HepG2 (cell line): ENCODE results near the gene PLVAP. TPM values are rescaled to one million over a fixed set of nuclear protein-coding genes. Genes with fewer than 3 reads are reported as not detected.

ENCODE experiments used
- CBX2 ChIP-seq, 2 experiments: fragments of 200-600 bp in 1 of 2; sonication (generic); formaldehyde crosslinking in 1 of 2; IDR thresholded peaks; 2 replicates each; pipeline versions ENCODE4 v1.7.0 to v1.8.1; 2018 to 2022; ENCODE audit warnings: low read depth in 2 of 2, low read length in 1 of 2, mild to moderate bottlenecking in 1 of 2, missing genetic modification reagents in 1 of 2
- CBX5 ChIP-seq: sonication (generic); formaldehyde crosslinking; IDR thresholded peaks from 2 replicates; pipeline ENCODE4 v1.4.0; 2020; ENCODE audit warnings: missing genetic modification reagents, borderline replicate concordance
- ELF3 ChIP-seq: IDR thresholded peaks from 2 replicates; pipeline ENCODE4 v1.6.1; 2016; ENCODE audit warnings: missing genetic modification reagents, missing compliant biosample characterization
- FOSL2 ChIP-seq: sonication (generic); formaldehyde crosslinking; IDR thresholded peaks from 2 replicates; pipeline ENCODE4 v1.4.0; 2020; ENCODE audit warnings: missing genetic modification reagents
- ISX ChIP-seq: sonication (generic); formaldehyde crosslinking; conservative IDR thresholded peaks from 2 replicates; pipeline ENCODE4 v1.5.0; 2020; ENCODE audit warnings: missing genetic modification reagents
- NR3C1 ChIP-seq: sonication (generic); formaldehyde crosslinking; IDR thresholded peaks from 2 replicates; pipeline ENCODE4 v1.4.0; 2020; ENCODE audit warnings: missing genetic modification reagents
- TCF7L2 ChIP-seq: IDR thresholded peaks from 2 replicates; pipeline ENCODE4 v1.6.1; 2011; ENCODE audit warnings: mild to moderate bottlenecking, low read depth, low read length, moderate library complexity
- ZBTB3 ChIP-seq: sonication (generic); formaldehyde crosslinking; IDR thresholded peaks from 2 replicates; pipeline ENCODE4 v1.4.0; 2020; ENCODE audit warnings: low read depth, mild to moderate bottlenecking, moderate library complexity, missing genetic modification reagents, borderline replicate concordance
- ZFAT ChIP-seq: sonication (generic); formaldehyde crosslinking; conservative IDR thresholded peaks from 2 replicates; pipeline ENCODE4 v1.8.1; 2023; ENCODE audit warnings: missing genetic modification reagents, inconsistent platforms
- ZFYVE20 ChIP-seq: sonication (generic); formaldehyde crosslinking; IDR thresholded peaks from 2 replicates; pipeline ENCODE4 v1.8.0; 2023; ENCODE audit warnings: low read depth, mild to moderate bottlenecking, moderate library complexity, missing genetic modification reagents, borderline replicate concordance
- ZNF136 ChIP-seq: sonication (generic); formaldehyde crosslinking; IDR thresholded peaks from 2 replicates; pipeline ENCODE4 v1.8.1; 2022; ENCODE audit warnings: low read depth, mild to moderate bottlenecking, moderate library complexity, missing genetic modification reagents
- ZNF547 ChIP-seq: sonication (generic); formaldehyde crosslinking; IDR thresholded peaks from 2 replicates; pipeline ENCODE4 v1.5.1; 2020; ENCODE audit warnings: mild to moderate bottlenecking, missing genetic modification reagents
- ZNF746 ChIP-seq: sonication (generic); formaldehyde crosslinking; IDR thresholded peaks from 2 replicates; pipeline ENCODE4 v1.8.0; 2022; ENCODE audit warnings: mild to moderate bottlenecking, missing genetic modification reagents
- polyA plus RNA-seq, 8 experiments: library from polyadenylated mRNA; depleted of rRNA in 3 of 8; stranded (reverse) in 7 of 8; unstranded in 1 of 8; fragments of >200 nt; fragmentation: Illumina TruSeq in 4 of 8; extraction: Trizol in 4 of 8; gene quantifications; 2 replicates each; pipeline versions ENCODE4 v1.2.1 to v1.2.3, GENCODE V29; 2011 to 2016; ENCODE audit warnings: low read depth in 4 of 8, missing spikeins in 1 of 8, mixed read lengths in 1 of 8; ENCODE audit not compliant: insufficient read depth in 1 of 8
- total RNA-seq, 5 experiments: library from RNA; depleted of rRNA; stranded (reverse); fragments of >200 nt; fragmentation: Illumina TruSeq; extraction: Trizol; gene quantifications; 2 replicates each; pipeline ENCODE4 v1.2.3, GENCODE V29; 2016; ENCODE audit warnings: low read depth in 1 of 5
- TF ChIP-seq, protein P1 (sequence below): sonication (generic); formaldehyde crosslinking; IDR thresholded peaks from 2 replicates; pipeline ENCODE4 v1.5.0; 2020; ENCODE audit warnings: mild to moderate bottlenecking, missing genetic modification reagents, borderline replicate concordance
- TF ChIP-seq, protein P2 (sequence below): sonication (generic); formaldehyde crosslinking; IDR thresholded peaks from 2 replicates; pipeline ENCODE4 v1.8.1; 2022; ENCODE audit warnings: mild to moderate bottlenecking, missing genetic modification reagents
- TF ChIP-seq, protein P3 (sequence below): IDR thresholded peaks from 2 replicates; pipeline ENCODE4 v1.6.1; 2016; ENCODE audit warnings: missing compliant biosample characterization, missing genetic modification reagents, borderline replicate concordance

Gene PLVAP
- total and polyA plus RNA-seq, 2 of the 13 experiments (the other 11 are each of a cell fraction or from before 2014, with no cell fraction given), result 0.26 TPM; not detected in 1

DNA sequence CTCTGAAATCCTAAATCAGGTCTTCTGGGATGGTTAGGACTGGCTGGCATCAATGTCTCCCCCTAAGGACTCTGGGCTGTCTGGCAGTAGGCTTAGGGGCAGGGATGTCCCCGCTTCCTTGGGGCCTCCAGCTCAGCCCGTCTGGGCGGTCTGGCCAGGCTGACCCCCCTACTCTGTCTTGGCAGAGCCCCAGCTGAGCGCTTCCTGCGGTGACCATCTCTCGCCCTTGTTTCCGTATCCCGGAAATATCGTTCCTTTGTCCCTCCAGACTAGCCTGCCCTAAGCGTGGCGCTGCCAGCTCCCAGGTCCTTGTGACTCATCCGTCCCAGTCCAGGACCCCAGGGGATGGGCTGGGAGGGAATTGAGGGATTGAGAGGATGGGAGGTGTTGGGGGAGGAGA, 28.4 kb downstream of the PLVAP start (continued):
- TF ChIP-seq, protein P1, sequence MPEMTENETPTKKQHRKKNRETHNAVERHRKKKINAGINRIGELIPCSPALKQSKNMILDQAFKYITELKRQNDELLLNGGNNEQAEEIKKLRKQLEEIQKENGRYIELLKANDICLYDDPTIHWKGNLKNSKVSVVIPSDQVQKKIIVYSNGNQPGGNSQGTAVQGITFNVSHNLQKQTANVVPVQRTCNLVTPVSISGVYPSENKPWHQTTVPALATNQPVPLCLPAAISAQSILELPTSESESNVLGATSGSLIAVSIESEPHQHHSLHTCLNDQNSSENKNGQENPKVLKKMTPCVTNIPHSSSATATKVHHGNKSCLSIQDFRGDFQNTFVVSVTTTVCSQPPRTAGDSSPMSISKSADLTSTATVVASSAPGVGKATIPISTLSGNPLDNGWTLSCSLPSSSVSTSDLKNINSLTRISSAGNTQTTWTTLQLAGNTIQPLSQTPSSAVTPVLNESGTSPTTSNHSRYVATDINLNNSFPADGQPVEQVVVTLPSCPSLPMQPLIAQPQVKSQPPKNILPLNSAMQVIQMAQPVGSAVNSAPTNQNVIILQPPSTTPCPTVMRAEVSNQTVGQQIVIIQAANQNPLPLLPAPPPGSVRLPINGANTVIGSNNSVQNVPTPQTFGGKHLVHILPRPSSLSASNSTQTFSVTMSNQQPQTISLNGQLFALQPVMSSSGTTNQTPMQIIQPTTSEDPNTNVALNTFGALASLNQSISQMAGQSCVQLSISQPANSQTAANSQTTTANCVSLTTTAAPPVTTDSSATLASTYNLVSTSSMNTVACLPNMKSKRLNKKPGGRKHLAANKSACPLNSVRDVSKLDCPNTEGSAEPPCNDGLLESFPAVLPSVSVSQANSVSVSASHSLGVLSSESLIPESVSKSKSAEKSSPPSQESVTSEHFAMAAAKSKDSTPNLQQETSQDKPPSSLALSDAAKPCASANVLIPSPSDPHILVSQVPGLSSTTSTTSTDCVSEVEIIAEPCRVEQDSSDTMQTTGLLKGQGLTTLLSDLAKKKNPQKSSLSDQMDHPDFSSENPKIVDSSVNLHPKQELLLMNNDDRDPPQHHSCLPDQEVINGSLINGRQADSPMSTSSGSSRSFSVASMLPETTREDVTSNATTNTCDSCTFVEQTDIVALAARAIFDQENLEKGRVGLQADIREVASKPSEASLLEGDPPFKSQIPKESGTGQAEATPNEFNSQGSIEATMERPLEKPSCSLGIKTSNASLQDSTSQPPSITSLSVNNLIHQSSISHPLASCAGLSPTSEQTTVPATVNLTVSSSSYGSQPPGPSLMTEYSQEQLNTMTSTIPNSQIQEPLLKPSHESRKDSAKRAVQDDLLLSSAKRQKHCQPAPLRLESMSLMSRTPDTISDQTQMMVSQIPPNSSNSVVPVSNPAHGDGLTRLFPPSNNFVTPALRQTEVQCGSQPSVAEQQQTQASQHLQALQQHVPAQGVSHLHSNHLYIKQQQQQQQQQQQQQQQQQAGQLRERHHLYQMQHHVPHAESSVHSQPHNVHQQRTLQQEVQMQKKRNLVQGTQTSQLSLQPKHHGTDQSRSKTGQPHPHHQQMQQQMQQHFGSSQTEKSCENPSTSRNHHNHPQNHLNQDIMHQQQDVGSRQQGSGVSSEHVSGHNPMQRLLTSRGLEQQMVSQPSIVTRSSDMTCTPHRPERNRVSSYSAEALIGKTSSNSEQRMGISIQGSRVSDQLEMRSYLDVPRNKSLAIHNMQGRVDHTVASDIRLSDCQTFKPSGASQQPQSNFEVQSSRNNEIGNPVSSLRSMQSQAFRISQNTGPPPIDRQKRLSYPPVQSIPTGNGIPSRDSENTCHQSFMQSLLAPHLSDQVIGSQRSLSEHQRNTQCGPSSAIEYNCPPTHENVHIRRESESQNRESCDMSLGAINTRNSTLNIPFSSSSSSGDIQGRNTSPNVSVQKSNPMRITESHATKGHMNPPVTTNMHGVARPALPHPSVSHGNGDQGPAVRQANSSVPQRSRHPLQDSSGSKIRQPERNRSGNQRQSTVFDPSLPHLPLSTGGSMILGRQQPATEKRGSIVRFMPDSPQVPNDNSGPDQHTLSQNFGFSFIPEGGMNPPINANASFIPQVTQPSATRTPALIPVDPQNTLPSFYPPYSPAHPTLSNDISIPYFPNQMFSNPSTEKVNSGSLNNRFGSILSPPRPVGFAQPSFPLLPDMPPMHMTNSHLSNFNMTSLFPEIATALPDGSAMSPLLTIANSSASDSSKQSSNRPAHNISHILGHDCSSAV (CRISPR knock-in tag), result no peak
- no peak for TF ChIP-seq TCF7L2
- no peak for TF ChIP-seq ZFAT (CRISPR knock-in tag)
- no peak for TF ChIP-seq ZNF547
- TF ChIP-seq, protein P2, sequence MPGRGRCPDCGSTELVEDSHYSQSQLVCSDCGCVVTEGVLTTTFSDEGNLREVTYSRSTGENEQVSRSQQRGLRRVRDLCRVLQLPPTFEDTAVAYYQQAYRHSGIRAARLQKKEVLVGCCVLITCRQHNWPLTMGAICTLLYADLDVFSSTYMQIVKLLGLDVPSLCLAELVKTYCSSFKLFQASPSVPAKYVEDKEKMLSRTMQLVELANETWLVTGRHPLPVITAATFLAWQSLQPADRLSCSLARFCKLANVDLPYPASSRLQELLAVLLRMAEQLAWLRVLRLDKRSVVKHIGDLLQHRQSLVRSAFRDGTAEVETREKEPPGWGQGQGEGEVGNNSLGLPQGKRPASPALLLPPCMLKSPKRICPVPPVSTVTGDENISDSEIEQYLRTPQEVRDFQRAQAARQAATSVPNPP (CRISPR knock-in tag), result no peak
- TF ChIP-seq CBX2 (IDR thresholded peaks at IDR 0.05; ENCODE audit: low read depth, low read length), result no peak
- TF ChIP-seq CBX2 (CRISPR knock-in tag; IDR thresholded peaks at IDR 0.05; ENCODE audit: low read depth), result no peak
- no peak for TF ChIP-seq ZFYVE20 (CRISPR knock-in tag)
- TF ChIP-seq, protein P3, sequence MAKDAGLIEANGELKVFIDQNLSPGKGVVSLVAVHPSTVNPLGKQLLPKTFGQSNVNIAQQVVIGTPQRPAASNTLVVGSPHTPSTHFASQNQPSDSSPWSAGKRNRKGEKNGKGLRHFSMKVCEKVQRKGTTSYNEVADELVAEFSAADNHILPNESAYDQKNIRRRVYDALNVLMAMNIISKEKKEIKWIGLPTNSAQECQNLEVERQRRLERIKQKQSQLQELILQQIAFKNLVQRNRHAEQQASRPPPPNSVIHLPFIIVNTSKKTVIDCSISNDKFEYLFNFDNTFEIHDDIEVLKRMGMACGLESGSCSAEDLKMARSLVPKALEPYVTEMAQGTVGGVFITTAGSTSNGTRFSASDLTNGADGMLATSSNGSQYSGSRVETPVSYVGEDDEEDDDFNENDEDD, result no peak
- TF ChIP-seq FOSL2 (CRISPR knock-in tag), result peak; percentile 81
- TF ChIP-seq ZNF746 (CRISPR knock-in tag), result no peak
- peak; percentile 69 for TF ChIP-seq ELF3 (CRISPR knock-in tag)
- TF ChIP-seq CBX5 (CRISPR knock-in tag), result no peak
- TF ChIP-seq NR3C1 (CRISPR knock-in tag), result no peak
- TF ChIP-seq ZNF136 (CRISPR knock-in tag), result no peak
- TF ChIP-seq ZBTB3 (CRISPR knock-in tag), result no peak
- TF ChIP-seq ISX (CRISPR knock-in tag), result no peak
